Neutrophil (primary cell): ENCODE data around the gene RER1.

ENCODE experiments used
- H3K27ac ChIP-seq: fragments of 200-600 bp; sonication (generic); 2 replicates; pipeline ENCODE4 v1.5.1; 2016; ENCODE audit warnings: mild to moderate bottlenecking, moderate library complexity
- H3K27me3 ChIP-seq: fragments of 200-600 bp; sonication (generic); 2 replicates; pipeline ENCODE4 v1.6.0; 2016; ENCODE audit warnings: mild to moderate bottlenecking
- H3K36me3 ChIP-seq: fragments of 200-600 bp; sonication (generic); 2 replicates; pipeline ENCODE4 v1.5.1; 2017
- H3K4me1 ChIP-seq, 2 experiments: fragments of 200-600 bp in 1 of 2; sonication (generic) in 1 of 2; 1 replicate in 1 of 2; 2 replicates in 1 of 2; pipeline versions ENCODE4 v1.5.1 to v1.6.1; 2013 to 2016; ENCODE audit warnings: low read depth in 1 of 2, low read length in 1 of 2, mild to moderate bottlenecking in 1 of 2, moderate library complexity in 1 of 2; ENCODE audit not compliant: control insufficient read depth in 1 of 2, insufficient read depth in 1 of 2
- H3K4me3 ChIP-seq, 2 experiments: fragments of 200-600 bp in 1 of 2; sonication (generic) in 1 of 2; 1 replicate in 1 of 2; 2 replicates in 1 of 2; pipeline ENCODE4 v1.5.1; 2013 to 2016; ENCODE audit warnings: low read depth in 1 of 2, low read length in 1 of 2, mild to moderate bottlenecking in 1 of 2, moderate library complexity in 1 of 2
- H3K9me3 ChIP-seq: fragments of 200-600 bp; sonication (generic); 2 replicates; pipeline ENCODE4 v1.5.1; 2016
- CTCF ChIP-seq: fragments of 200-600 bp; sonication (generic); IDR thresholded peaks from 2 replicates; pipeline ENCODE4 v1.5.1; 2016; ENCODE audit warnings: antibody characterized with exemption

The RER1 gene

GRCh38 chr1:2408859-2409276, 17.2 kb downstream of the RER1 start:
- no peak for TF ChIP-seq CTCF
- Histone ChIP-seq H3K4me3 (no peak overlapping the region), H3K27ac (no peak overlapping the region), H3K27me3 (no peaks in the 10 kb centered on the region), H3K4me1 (peaks cover 18 to 22% of the 10 kb centered on the region in 2 experiments), H3K36me3 (peaks cover 30% of the 10 kb centered on the region), H3K9me3 (no peaks in the 10 kb centered on the region)

- peaks cover 24 to 30% of the 10 kb centered on the region in 2 experiments for H3K4me1 ChIP-seq
- no peak overlapping the region for H3K4me3 ChIP-seq
- H3K36me3 ChIP-seq = peaks cover 21% of the 10 kb centered on the region
- H3K27ac ChIP-seq = no peak overlapping the region
- H3K9me3 ChIP-seq = no peaks in the 10 kb centered on the region
- no peak for TF ChIP-seq CTCF
- H3K27me3 ChIP-seq = peaks cover 6% of the 10 kb centered on the region
These were observed 18.1 kb downstream of the RER1 start for GRCh38 chr1:2409745-2410144.

GRCh38 chr1:2411801-2412394, 20.3 kb downstream of the RER1 start:
- TF ChIP-seq CTCF = no peak
- H3K4me3 ChIP-seq = peak overlapping the region; percentile 86 to 87
- no peaks in the 10 kb centered on the region for H3K9me3 ChIP-seq
- H3K36me3 ChIP-seq = no peaks in the 10 kb centered on the region
- H3K27me3 ChIP-seq = peaks cover 28% of the 10 kb centered on the region
- H3K27ac ChIP-seq = peak overlapping the region; percentile 84
- H3K4me1 ChIP-seq = peaks cover 26 to 36% of the 10 kb centered on the region in 2 experiments

- no peaks in the 10 kb centered on the region for H3K36me3 ChIP-seq
- H3K9me3 ChIP-seq = no peaks in the 10 kb centered on the region
- peaks cover 26 to 36% of the 10 kb centered on the region in 2 experiments for H3K4me1 ChIP-seq
- H3K4me3 ChIP-seq = peak within 1 kb of the TSS; percentile 86 to 87
- TF ChIP-seq CTCF = no peak
- peak within 1 kb of the TSS; percentile 84 for H3K27ac ChIP-seq
- H3K27me3 ChIP-seq = peaks cover 33% of the 10 kb centered on the region
These were observed 20.7 kb downstream of the RER1 start, which contains the start of gene PEX10 for GRCh38 chr1:2412395-2412772. Gene PEX10 (minus strand): TSS chr1:2412564. CDS start chr1:2412502, 62 bp downstream.

- Histone ChIP-seq H3K4me1 (peaks cover 26 to 36% of the 10 kb centered on the region in 2 experiments), H3K4me3 (peak overlapping the region; percentile 86 to 87), H3K27me3 (peaks cover 38% of the 10 kb centered on the region), H3K36me3 (no peaks in the 10 kb centered on the region), H3K27ac (peak overlapping the region; percentile 84), H3K9me3 (no peaks in the 10 kb centered on the region)
- TF ChIP-seq CTCF = peak; percentile 15
These were observed 21.3 kb downstream of the RER1 start for GRCh38 chr1:2412773-2413494.
